Activated CD4-positive, alpha-beta T cell treated with anti-CD3 and anti-CD28 coated beads, Interleukin-2, amount 50 U/mL, for 4 hours (primary cell): Measurements from ENCODE around the gene CELSR2.
"Not testable (repeated sequence)": the region's sequence is repeated elsewhere in the genome, so short reads cannot be mapped to it uniquely, and the experiment has no call there.

Experiments used
- DNase-seq, 2 experiments: peaks; one replicate each; pipeline ENCODE4 v3.0.0-alpha.2; 2020

The CELSR2 gene

GRCh38 chr1:109248797-109249629, at the start of gene CELSR2:
CELSR2 (plus strand) TSS chr1:109249539; CDS start chr1:109250080, 541 bp downstream.
- DNase-seq, result peak; percentile 35 to 42

- DNase-seq, result no peak
Observed at GRCh38 chr1:109199710-109200109, 49.6 kb upstream of the CELSR2 start.

- peak; percentile 50 to 60 for DNase-seq
Observed at GRCh38 chr1:109201123-109201703, 48.1 kb upstream of the CELSR2 start.

GRCh38 chr1:109204484-109204883, 44.9 kb upstream of the CELSR2 start:
- no peak for DNase-seq

- DNase-seq, result no peak
Observed at GRCh38 chr1:109206339-109206738, 43.0 kb upstream of the CELSR2 start.

- DNase-seq, result no peak
Observed at GRCh38 chr1:109207467-109208103, 41.8 kb upstream of the CELSR2 start.

GRCh38 chr1:109208394-109208793, 40.9 kb upstream of the CELSR2 start:
- no peak for DNase-seq

- DNase-seq, result no peak
Observed at GRCh38 chr1:109208836-109209463, 40.4 kb upstream of the CELSR2 start.

GRCh38 chr1:109210058-109210457, 39.3 kb upstream of the CELSR2 start:
- no peak for DNase-seq

- DNase-seq, result no peak
Observed at GRCh38 chr1:109213345-109213823, 36.0 kb upstream of the CELSR2 start.

GRCh38 chr1:109213824-109214693, 35.3 kb upstream of the CELSR2 start, which contains the start of gene SARS1:
SARS1 (plus strand) TSS chr1:109213918; CDS start chr1:109213993, 75 bp downstream.
- peak; percentile 87 to 88 for DNase-seq

- DNase-seq, result peak; percentile 25 to 43
Observed at GRCh38 chr1:109214695-109215623, 34.4 kb upstream of the CELSR2 start.

GRCh38 chr1:109216662-109217061, 32.7 kb upstream of the CELSR2 start:
- no peak for DNase-seq

GRCh38 chr1:109218516-109218915, 30.8 kb upstream of the CELSR2 start:
- no peak for DNase-seq

GRCh38 chr1:109221201-109221600, 28.1 kb upstream of the CELSR2 start:
- not testable (repeated sequence) for DNase-seq

- DNase-seq, result no peak
Observed at GRCh38 chr1:109225308-109225707, 24.0 kb upstream of the CELSR2 start.

- no peak for DNase-seq
Observed at GRCh38 chr1:109225711-109226445, 23.5 kb upstream of the CELSR2 start.

- no peak for DNase-seq
Observed at GRCh38 chr1:109228167-109228566, 21.2 kb upstream of the CELSR2 start.

- no peak for DNase-seq
Observed at GRCh38 chr1:109229531-109230127, 19.7 kb upstream of the CELSR2 start.

- DNase-seq, result no peak
Observed at GRCh38 chr1:109231066-109231465, 18.3 kb upstream of the CELSR2 start.
